DMS53 (cell line): ENCODE measurements around the gene RGMB.

ENCODE experiments used
- DNase-seq: peaks from one replicate; lab custom pipeline; 2025; lab: John Stamatoyannopoulos, UW

The RGMB gene

DNA sequence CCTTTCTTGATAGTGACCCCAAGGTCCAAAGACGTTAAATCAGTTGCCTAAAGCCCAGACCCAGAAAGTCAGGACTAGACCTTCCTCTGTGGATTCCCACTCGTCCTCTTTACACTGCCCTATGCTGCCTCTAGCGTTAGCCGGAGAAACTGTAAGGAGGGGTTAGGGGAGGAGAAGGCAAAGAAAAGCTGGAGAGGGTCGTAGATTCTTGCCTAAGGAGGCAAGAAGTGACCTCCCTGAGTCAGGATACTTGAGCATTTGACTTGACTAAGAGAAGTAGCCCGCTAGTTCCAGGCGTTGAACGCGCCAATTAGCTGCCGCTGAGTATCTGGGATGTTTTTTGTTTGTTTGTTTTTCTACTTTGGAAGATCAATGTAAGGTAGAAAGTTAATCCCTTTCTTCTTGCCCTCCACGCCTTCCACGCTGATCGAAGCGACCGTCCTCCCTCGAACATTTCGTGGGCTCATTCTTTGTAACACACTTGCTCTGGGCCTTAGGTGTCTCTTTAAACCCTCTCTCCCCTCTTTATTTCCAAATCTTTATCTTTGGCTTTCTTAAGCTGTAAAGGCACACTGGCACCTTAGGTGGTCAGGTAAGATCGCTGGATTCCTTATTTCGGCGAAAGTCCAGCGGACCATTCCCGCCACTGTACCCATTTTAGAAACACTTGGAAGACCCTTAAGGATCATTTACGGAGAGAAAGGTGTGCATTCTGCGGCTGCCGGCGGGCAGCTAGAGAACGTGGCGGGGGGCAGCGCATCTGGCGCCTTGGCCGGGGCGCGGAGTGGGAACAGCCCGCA lies 5.1 kb upstream of the RGMB start:
- DNase-seq = peak; percentile 75

DNA sequence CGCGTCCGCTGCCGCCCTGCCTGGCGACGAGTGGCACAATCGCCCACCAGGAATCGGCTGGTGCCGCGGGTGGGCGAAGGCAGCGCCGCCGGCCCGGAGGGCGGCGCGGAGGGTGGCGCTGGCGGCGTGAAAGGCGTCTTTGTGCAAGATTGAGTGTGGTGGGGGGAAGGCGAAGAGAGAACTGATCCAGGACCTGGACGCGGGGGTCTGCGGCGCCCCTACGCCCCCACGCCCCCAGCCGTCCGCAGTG lies 4.6 kb upstream of the RGMB start:
- peak; percentile 69 for DNase-seq

DNA sequence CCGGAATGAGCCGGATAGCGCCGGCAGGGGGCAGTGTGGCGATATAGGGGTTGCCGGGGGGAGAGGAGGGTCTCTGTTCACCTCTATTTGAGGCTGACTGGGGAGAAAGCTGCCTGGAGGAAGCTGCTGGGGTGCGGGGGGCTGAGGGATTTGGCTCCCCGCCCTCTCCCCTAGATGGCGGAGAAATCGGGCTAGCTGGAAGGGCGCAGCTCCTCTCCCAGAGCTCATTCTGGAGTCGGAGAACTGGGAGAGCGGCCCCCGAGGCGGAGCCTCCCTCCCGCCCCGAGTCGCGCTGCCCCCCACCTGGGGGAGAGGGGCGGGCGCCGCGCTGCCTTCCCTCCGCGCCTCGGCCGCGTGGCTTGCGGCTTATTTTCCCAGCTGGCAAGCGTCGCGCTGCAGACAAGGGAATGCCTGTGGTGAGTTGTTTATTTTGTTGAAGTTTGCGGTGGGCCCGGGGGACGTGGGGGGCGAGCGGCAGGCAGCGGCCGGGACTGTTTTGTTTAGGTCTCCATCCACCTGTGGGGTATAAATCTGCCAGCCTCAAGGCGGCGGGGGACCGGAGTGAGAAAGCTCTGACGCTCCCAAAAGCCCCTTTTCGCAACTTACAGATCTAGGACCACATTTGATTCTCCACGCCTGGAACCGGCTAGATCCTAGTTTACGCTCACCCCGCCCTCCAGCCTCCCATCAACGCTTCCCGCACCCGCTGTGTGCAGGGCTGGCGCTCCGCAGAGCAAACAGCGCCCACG lies 4.1 kb upstream of the RGMB start:
- DNase-seq = peak; percentile 77

DNA sequence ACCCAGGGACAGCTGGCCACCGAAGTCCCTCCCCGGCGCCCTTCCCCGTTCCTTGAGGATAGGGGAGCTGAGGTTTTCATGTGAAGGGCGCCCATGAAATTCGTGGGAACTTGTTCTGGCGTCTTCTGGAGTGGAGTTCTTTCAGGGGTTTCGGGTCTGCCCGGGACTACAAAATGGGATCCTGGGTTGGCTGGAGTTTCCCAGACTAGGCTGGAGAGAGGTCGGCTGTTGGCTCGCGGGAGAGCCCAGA lies 3.6 kb upstream of the RGMB start:
- no peak for DNase-seq

DNA sequence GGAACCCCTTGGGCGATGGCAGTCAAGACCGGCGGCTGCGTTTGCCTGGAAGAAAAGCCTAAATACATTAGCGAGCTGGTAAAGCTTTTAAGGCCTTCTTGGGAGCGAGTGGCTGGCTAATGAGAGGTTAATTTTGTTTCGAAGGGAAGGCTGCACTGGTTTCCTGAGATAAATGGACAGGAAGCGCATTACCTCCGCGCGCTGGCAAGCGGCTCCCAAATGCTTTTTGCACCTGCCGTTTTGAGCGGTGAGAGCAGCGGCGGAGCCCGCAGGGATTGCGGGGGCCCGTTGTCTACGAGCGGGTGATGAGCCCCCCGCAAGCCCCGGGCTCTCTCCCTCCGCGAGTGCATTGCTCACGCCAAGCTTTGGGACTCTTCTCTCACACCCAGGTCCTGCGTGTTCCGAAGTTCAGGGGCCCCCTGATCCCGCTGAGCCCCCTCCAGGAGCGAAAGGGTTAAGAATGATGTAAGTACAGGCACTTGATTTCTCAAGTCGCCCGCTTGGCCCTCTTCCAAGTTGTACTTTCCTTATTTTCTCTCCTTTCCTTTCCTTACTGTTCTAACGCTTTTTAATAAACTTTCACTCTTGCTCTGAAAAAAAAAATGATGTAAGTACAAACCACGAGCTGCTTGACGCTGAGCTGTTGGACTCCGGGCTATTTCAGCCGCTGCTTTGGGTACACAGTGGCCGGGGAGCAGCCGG lies 3.1 kb upstream of the RGMB start:
- DNase-seq = peak; percentile 82

DNA sequence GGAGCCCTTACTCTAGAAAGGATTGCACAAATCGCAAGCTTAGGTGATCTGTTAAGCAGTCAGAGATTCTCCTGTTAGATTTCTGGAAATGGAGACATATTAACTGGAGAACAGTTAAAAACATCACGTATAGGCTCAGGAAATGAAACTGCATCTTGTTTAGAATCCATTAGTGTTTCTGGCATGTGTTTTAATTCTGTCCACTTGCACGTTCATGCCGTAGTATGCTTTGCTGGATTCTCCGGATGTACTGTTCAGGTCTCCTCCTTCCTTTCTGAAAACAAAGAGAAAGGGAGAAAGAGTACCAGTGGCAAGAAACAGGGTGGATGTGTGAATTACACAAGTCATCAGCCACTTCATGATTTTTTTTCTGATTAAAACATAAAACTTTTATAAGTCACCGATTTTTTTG lies 2.5 kb upstream of the RGMB start:
- DNase-seq = peak; percentile 79

DNA sequence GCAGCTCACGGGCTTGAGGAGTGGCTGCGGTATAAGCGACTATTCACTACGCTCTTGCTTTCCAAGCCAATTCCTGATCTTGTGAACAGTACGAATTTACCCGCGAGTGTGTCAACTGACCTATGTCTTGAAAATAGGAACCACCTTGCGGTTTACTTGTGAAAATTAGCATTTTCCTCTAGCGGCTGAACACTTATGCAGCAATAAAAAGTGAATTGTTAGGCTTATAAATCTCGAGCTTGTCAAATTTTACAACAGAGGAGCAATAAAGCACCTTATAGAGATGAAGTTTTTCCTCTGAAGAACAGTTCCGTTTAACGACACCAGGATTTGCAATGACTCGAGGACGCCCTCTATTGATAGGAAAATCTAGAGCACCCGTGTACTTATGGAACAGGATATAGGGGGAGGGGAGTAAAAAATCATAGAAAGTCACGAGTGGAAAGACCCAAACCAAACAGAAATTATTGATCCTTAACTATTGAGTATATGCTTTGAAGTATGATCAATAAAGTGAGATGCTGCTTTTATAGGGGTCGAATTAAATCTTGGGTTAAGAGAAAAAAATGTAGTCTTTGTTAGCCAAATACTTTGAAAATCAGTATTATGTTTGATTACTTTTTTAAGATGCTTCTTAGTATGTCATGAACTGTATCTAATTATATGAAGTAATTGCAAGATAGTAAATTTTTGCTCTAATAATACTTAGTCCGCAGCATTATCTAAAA lies 1.9 kb upstream of the RGMB start:
- DNase-seq = peak; percentile 94

DNA sequence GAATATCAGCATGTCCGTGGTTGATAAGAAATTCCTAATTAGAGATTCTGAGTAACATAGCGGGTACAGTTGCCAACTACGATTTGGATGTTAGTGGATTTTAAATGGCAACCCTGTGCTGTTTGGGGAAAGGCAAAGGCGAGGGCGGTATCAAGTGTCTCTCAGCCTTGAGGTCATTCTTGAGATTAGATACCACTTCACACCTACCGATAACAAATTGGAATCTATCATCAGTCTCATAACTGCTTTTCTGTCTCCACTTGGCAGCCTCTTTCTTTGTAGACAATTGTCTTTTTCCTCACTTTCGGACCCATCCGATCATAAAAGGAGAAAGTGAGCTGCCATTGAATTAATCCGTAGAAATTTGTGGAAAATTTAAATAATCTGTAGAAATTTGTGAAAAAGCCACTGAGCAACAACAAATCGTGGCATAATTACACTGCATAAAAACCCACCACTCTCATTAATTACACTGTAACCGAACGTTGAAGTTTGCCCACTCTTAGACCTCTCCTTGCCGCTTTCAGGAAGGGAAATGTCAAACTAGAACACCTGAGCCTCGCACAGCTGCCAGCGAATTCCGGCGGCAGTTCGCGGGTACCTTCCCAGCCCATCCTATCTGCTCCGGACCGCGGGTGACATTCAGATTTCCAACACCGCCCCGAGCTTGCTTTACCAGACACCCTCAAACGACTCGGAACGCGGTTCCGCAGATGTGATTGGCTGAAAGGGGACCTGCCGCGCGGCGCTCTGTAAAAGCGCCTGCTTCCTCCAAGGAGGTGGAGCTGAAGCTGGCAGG lies 849 bp upstream of the RGMB start:
- peak; percentile 94 for DNase-seq

DNA sequence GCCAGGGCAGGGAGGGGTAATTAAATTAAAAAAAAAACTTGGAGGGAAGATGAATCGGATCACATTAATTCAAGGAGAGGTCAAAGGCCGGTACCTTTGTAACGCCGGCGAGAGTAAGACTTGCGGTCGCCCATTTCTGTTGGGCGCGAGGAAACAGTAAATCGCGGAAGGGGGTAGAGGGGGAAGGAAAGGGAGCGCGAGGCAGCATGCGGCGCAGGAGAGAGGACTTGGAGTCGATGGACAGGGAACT lies 324 bp upstream of the RGMB start:
- DNase-seq = no peak

DNA sequence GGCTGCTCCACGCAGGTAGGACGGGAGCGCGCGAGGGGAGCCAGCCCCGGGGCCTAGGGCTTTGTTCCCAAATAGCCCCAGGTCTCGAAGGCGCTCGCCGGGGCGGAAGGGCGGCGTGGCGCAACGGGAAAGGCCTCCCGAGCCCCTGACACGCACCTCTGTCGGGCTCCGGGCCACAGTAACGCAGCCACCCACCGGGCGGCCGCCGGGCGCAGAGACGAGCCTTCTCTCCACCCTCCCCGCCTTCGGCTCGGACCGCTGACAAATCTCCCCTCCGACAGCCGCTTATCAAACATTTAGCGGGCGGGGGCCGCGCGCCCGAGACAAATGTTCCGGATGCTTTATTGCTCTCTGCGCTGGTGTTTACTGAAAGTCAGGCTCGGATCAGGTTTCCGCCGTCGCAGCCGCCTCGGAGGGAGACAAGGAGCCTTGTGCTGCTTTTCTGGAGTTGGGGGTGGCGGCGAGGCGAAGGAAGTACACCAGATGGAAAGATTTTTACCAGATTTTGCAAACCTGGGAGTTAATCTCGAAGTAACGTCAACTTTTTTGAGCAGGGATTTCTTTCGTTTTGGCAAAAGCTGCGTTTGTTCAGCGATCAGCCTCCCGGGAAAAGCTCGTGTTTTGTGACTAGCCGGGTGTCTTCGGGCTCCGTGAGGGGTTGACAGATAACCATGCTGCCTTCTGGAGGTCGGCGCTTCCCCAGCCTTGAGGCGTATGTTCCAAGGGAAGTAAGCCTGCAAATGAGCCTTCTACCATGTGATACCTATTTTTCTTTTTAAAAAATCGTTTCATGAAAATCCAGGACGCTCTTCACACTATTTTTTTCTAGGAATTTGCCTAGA lies 950 bp downstream of the RGMB start:
- DNase-seq = peak; percentile 91

DNA sequence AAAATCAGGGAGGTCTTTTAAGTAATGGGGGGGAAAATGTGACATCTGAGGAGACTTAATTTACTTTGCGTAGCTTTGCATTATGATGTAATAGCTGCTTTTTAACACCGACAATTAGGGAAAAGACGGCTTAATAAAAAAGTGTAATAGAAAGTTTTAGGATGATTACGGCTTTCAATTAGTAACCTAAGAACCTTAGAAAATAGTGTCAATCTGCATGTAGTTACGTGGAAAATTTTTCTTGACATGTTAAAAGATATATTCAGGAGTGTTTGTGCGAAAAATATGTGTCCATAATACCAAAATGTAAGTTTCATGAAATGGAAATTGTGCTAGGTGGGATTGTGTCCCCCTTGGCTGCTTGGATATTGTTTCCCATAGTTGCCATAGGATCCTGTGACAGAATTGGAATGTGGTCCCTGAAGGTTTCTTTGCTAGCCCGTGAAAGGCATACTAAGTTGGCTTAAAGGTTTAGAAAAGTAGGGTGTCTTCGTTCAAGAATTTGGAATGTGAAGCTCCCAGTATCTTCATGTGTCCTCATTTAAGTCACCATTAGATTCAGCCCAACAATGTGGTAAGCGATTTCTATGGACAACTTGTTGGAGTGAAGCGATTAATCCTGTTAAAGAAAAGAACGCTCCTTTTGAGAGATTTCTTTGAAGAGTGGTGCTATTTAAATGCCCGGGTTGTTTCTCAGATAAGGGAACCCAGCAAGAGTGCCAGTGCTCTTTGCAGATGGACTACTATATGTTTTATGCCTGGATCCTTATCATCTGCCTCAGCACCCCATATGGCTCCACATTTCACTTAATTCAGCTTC lies 2.0 kb downstream of the RGMB start:
- no peak for DNase-seq

DNA sequence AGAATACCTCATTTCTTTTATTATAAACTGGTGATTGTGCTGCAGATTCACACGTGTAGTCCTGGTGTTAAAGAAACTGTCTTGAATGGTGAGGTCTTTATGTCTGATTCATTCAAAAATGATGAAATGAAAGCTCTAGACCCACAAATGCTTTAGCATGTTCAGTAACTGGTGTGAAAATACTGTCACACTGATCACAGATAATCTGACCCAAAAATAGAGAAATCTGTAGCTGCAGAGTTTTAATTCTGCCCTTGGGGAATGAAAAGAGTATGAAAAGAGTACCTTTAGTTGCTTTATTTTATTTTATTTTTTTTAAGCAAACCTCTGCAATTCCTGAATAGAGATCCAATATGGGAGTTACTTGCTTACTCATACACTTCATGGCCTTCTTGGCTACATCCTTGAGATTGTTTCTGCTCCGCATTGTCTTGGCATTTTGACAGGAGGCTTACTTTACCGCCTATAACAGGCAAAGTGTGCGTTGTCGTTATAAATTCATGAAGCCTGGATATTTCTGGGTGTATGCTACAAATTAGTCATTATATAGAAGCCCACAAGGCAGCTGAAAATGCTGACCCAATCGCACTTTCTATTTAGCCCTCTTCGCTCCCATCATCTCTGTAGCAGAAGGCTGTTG lies 2.7 kb downstream of the RGMB start:
- no peak for DNase-seq

DNA sequence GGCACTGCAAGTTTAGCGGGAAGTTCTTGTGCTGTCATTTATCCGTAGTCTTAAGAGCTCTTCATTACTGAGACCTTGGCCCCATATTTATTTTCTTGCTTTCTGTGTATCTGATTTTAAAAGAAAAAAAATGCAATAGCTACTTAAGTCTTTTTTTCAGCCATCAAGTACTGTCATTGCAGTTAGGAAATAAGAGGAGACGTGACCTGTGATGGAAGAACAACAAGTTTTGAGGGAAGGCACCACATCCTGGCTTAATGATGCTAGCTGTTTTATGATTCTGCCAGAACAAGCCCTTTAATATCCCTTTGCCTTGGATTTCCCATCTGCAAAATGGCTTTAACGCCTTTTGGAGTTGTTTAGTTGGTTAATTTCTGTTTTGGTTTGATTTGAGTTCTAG lies 3.8 kb downstream of the RGMB start:
- no peak for DNase-seq

DNA sequence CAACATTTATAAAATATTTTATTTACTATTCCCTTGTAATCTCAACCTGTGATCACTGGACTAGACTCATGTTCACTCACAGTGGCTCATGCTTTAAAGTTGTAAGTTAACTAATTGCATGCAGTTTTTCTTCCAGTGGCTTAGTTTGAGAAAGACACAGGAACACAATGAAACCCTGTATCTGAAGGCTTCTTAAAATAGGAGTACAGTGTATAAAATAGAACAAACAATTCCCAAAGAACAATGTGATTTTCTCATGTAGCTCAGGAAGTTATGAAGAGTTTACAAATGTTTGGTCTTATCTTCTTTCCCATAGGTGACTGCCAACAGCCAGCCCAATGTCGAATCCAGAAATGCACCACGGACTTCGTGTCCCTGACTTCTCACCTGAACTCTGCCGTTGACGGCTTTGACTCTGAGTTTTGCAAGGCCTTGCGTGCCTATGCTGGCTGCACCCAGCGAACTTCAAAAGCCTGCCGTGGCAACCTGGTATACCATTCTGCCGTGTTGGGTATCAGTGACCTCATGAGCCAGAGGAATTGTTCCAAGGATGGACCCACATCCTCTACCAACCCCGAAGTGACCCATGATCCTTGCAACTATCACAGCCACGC lies 5.9 kb downstream of the RGMB start:
- no peak for DNase-seq

DNA sequence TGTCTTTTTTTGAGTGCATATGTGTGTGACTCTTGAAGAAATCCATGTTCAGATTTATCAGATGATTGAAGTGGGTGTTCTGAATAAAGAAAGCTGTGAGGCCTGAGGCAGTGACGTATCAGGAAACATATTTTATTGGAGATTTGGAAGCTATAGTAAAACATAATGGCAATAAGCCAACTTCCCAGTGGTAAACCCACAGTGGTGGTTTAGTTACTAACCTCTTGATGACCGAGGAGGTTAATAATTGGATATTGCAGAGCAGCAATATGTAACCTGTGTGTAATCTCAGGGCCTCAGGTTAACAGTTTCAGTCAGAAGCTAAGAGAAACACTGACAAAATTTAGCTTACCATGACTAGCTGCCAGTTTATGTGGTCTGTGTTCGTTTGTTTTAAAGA lies 6.9 kb downstream of the RGMB start:
- no peak for DNase-seq

DNA sequence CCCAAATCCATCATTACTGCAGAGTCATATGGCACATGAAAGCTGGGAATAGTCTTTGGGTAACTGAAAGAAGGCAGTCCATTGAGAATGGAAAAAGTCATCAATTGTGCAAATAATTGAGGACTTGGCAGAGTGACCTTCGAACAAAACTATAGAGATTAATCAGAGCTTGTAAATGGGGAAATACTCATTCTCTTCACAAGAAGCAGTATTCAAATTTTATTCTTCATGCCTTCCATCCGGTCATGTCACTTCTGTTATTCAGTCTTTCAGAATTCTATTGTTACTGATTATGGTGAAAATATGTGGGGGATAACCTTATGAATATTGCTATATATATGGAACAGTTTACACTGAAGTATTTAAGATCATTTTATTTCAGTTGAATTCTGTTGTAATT lies 8.1 kb downstream of the RGMB start:
- DNase-seq = no peak

DNA sequence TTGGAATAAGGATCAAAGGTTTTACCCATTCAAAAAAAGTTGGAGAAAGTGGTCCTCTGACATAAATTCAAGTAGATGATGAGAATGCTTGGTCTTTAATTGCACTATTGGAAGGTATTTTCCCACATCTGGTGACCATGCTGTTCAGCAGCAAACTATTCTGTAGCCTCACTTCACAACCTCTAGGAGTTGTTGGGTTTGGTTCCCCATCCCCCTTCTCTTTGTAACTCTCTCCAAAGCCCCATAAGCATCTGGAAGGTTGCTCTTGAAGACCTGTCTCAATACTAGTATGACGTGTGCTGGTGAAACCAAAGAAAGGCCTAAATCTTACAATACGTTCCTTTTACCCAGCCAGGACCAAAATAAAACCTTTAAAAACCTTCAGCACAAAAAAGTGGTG lies 8.5 kb downstream of the RGMB start:
- DNase-seq = no peak

DNA sequence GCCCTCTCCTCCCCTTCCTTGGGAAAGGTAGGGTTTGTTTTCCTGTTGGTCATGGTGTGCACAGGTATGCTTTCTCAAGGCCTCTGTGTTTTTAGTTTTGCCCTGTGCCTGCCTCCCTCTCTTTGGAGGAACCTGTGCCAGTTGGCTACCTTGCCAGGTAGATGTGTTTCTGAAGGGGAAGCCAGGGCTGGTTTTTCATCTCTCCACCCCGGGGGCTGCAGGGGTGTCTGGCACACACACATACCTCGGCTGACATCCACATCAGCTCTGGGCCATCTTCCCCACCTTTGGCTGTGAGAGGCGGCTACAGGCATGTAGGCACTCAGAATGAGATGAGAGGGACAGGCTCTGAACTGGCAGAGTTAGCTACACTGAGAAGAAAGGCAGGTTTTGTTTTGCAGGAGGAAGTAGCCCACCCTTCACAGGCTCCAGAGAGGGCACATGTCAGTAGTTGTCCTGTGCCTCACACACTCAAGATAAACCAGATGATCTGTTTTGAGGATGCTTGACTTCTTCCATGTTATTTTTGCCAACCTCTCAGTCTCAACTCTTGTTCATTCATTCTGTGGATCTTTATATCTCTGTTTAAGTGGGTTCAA lies 9.7 kb downstream of the RGMB start:
- DNase-seq = no peak

DNA sequence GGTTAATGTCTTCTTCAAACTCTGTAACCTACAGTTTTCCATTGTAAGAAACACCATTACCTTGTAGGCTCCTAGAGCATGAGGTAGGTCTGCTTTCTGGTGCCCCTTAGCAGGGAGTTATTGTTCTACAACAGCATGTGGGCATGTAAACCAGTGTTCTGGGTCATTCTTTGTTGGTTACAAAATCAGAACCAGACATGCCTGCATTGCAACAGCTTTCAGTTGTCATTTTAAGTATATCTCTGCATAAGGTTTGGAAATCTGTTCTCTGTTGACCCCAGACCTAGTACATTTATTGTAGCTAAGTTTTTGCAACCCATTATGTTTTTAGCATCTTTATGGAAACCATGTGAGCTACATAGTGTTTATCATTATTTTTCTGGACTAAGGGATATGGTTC lies 10.9 kb downstream of the RGMB start:
- no peak for DNase-seq
